HFF-Myc (cell line): ENCODE measurements around the gene SELENOV.

Source experiments
- DNase-seq: peaks from one replicate; pipeline ENCODE4 v3.0.0-alpha.2; 2011; ENCODE audit warnings: low read depth; ENCODE audit errors: extremely low read depth
- H3K4me3 ChIP-seq: replicated peaks from 2 replicates; pipeline ENCODE4 v1.5.1; 2011; ENCODE audit warnings: low read depth, mild to moderate bottlenecking, control low read depth, low read length
- TF ChIP-seq, protein P1 (sequence below): IDR thresholded peaks from 2 replicates; pipeline ENCODE4 v1.5.1; 2012; ENCODE audit warnings: mild to moderate bottlenecking, low read depth, low read length, control low read depth; ENCODE audit errors: missing control alignments

Gene SELENOV

GRCh38 chr19:39480337-39481228 lies 34.4 kb upstream of the SELENOV start, which contains the start of gene TIMM50:
Gene TIMM50 (plus strand): TSS chr19:39480838. CDS start chr19:39480854, 16 bp downstream.
- TF ChIP-seq, protein P1, sequence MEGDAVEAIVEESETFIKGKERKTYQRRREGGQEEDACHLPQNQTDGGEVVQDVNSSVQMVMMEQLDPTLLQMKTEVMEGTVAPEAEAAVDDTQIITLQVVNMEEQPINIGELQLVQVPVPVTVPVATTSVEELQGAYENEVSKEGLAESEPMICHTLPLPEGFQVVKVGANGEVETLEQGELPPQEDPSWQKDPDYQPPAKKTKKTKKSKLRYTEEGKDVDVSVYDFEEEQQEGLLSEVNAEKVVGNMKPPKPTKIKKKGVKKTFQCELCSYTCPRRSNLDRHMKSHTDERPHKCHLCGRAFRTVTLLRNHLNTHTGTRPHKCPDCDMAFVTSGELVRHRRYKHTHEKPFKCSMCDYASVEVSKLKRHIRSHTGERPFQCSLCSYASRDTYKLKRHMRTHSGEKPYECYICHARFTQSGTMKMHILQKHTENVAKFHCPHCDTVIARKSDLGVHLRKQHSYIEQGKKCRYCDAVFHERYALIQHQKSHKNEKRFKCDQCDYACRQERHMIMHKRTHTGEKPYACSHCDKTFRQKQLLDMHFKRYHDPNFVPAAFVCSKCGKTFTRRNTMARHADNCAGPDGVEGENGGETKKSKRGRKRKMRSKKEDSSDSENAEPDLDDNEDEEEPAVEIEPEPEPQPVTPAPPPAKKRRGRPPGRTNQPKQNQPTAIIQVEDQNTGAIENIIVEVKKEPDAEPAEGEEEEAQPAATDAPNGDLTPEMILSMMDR: no peak
- peak; percentile 88 for DNase-seq
- H3K4me3 ChIP-seq: peak within 1 kb of the TSS; percentile 100

GRCh38 chr19:39481229-39481545 lies 33.8 kb upstream of the SELENOV start:
- peak overlapping the region; percentile 100 for H3K4me3 ChIP-seq
- DNase-seq: no peak
- TF ChIP-seq, protein P1: no peak

DNA sequence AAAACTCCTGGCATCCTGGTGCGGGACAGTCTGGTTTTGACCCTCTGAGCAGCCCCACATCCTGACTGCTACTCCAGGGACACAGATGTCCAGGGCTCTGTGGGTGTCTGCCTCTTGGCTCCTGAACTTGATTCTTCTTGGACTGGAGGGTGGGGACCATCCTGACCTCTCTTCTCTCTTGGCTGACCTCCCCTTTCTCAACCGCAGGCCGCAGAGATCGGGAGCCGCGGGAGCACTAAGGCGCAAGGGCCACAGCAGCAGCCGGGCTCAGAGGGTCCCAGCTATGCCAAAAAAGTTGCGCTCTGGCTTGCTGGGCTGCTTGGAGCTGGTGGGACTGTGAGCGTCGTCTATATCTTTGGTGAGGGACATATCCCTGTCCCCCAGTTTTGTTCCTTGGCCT lies 33.3 kb upstream of the SELENOV start:
- H3K4me3 ChIP-seq: peak overlapping the region; percentile 100
- DNase-seq: no peak
- TF ChIP-seq, protein P1: no peak

- no peak overlapping the region for H3K4me3 ChIP-seq
- TF ChIP-seq, protein P1: no peak
- no peak for DNase-seq
Observed at GRCh38 chr19:39483141-39483540, 31.8 kb upstream of the SELENOV start.

- TF ChIP-seq, protein P1: no peak
- no peak overlapping the region for H3K4me3 ChIP-seq
- no peak for DNase-seq
Observed at GRCh38 chr19:39489756-39490155, 25.2 kb upstream of the SELENOV start.

DNA sequence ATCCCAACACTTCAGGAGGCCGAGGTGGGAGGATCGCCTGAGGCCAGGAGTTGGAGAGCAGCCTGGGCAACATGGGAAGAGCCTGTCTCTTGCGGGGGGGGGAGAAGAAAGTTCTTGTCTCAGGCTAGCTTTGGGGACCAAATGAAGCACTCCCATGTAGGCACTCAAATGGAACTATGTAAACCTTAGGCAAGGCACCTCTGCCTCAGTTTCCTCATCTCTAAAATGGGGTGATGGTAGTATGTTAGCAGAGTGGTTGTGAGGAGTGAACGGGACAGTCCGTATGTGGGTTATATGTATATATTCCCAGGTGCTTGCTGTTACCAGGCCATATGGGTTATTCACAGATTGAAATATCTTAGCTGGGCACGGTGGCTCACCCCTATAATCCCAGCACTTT lies 22.7 kb upstream of the SELENOV start:
- H3K4me3 ChIP-seq: no peak overlapping the region
- no peak for DNase-seq
- TF ChIP-seq, protein P1: no peak
